HepG2 (cell line): ENCODE data around the gene CDR2L. TPM values are rescaled to one million over a fixed set of nuclear protein-coding genes. Genes with fewer than 3 reads are reported as not detected.
A peak's percentile ranks its signal among the peaks of the same experiment; 100 is the strongest.

ENCODE experiments used
- ASH2L ChIP-seq: fragments of 300-600, 200-600 bp; sonication (generic); IDR thresholded peaks from 2 replicates; pipeline ENCODE4 v1.7.0; 2017; ENCODE audit warnings: low read depth, mild to moderate bottlenecking, moderate library complexity, mixed read lengths, low read length; ENCODE audit not compliant: insufficient read length
- ATF7-NPFF ChIP-seq: sonication (generic); formaldehyde crosslinking; IDR thresholded peaks from 2 replicates; pipeline ENCODE4 v1.8.1; 2023; ENCODE audit warnings: mild to moderate bottlenecking, low read depth, missing genetic modification reagents, moderate library complexity
- JUN ChIP-seq: sonication (generic); formaldehyde crosslinking; IDR thresholded peaks from 2 replicates; pipeline ENCODE4 v1.4.0; 2020; ENCODE audit warnings: mild to moderate bottlenecking, missing genetic modification reagents
- KDM4B ChIP-seq: sonication (generic); formaldehyde crosslinking; IDR thresholded peaks from 2 replicates; pipeline ENCODE4 v1.4.0; 2020; ENCODE audit warnings: missing genetic modification reagents
- KLF9 ChIP-seq: IDR thresholded peaks from 2 replicates; pipeline ENCODE4 v1.6.1; 2016; ENCODE audit warnings: low read depth
- KMT2A ChIP-seq: sonication (generic); formaldehyde crosslinking; IDR thresholded peaks from 2 replicates; pipeline ENCODE4 v1.4.0; 2020; ENCODE audit warnings: missing genetic modification reagents
- MLLT10 ChIP-seq: sonication (generic); formaldehyde crosslinking; IDR thresholded peaks from 2 replicates; pipeline ENCODE4 v1.4.0; 2020; ENCODE audit warnings: missing genetic modification reagents
- MTF1 ChIP-seq: sonication (generic); formaldehyde crosslinking; IDR thresholded peaks from 2 replicates; pipeline ENCODE4 v1.5.0; 2020; ENCODE audit warnings: missing genetic modification reagents
- SALL2 ChIP-seq: sonication (generic); formaldehyde crosslinking; IDR thresholded peaks from 2 replicates; pipeline ENCODE4 v1.8.1; 2023; ENCODE audit warnings: mild to moderate bottlenecking, missing genetic modification reagents, inconsistent platforms
- TCF7 ChIP-seq: sonication (generic); IDR thresholded peaks from 2 replicates; pipeline ENCODE4 v1.6.1; 2016; ENCODE audit warnings: antibody characterized with exemption, low read depth
- TMF1 ChIP-seq: sonication (generic); formaldehyde crosslinking; IDR thresholded peaks from 2 replicates; pipeline ENCODE4 v1.8.1; 2022; ENCODE audit warnings: low read depth, missing genetic modification reagents
- TRIM24 ChIP-seq: sonication (generic); formaldehyde crosslinking; IDR thresholded peaks from 2 replicates; pipeline ENCODE4 v1.8.0; 2022; ENCODE audit warnings: mild to moderate bottlenecking, missing genetic modification reagents
- ZNF724P ChIP-seq: sonication (generic); formaldehyde crosslinking; IDR thresholded peaks from 2 replicates; pipeline ENCODE4 v1.8.0; 2022; ENCODE audit warnings: missing genetic modification reagents, borderline replicate concordance
- ZNF773 ChIP-seq: sonication (generic); formaldehyde crosslinking; IDR thresholded peaks from 2 replicates; pipeline ENCODE4 v1.4.0; 2020; ENCODE audit warnings: missing genetic modification reagents, borderline replicate concordance
- ZSCAN20 ChIP-seq: sonication (generic); formaldehyde crosslinking; IDR thresholded peaks from 2 replicates; pipeline ENCODE4 v1.4.0; 2020; ENCODE audit warnings: missing genetic modification reagents, mild to moderate bottlenecking, borderline replicate concordance
- polyA plus RNA-seq, 8 experiments: library from polyadenylated mRNA; depleted of rRNA in 3 of 8; stranded (reverse) in 7 of 8; unstranded in 1 of 8; fragments of >200 nt; fragmentation: Illumina TruSeq in 4 of 8; extraction: Trizol in 4 of 8; gene quantifications; 2 replicates each; pipeline versions ENCODE4 v1.2.1 to v1.2.3, GENCODE V29; 2011 to 2016; ENCODE audit warnings: low read depth in 4 of 8, missing spikeins in 1 of 8, mixed read lengths in 1 of 8; ENCODE audit not compliant: insufficient read depth in 1 of 8
- total RNA-seq, 5 experiments: library from RNA; depleted of rRNA; stranded (reverse); fragments of >200 nt; fragmentation: Illumina TruSeq; extraction: Trizol; gene quantifications; 2 replicates each; pipeline ENCODE4 v1.2.3, GENCODE V29; 2016; ENCODE audit warnings: low read depth in 1 of 5
- TF ChIP-seq, protein P1 (sequence below): sonication (generic); formaldehyde crosslinking; IDR thresholded peaks from 2 replicates; pipeline ENCODE4; 2020; ENCODE audit warnings: missing genetic modification reagents, mild to moderate bottlenecking, borderline replicate concordance
- TF ChIP-seq, protein P2 (sequence below), 2 experiments: sonication (generic) in 1 of 2; formaldehyde crosslinking in 1 of 2; IDR thresholded peaks; 2 replicates each; pipeline versions ENCODE4 v1.6.1 to v1.9.0; 2014 to 2022; ENCODE audit warnings: antibody characterized with exemption in 1 of 2, borderline replicate concordance in 1 of 2, inconsistent platforms in 1 of 2, low read depth in 1 of 2, missing genetic modification reagents in 1 of 2
- TF ChIP-seq, protein P3 (sequence below): sonication (generic); formaldehyde crosslinking; IDR thresholded peaks from 2 replicates; pipeline ENCODE4 v1.4.0; 2020; ENCODE audit warnings: missing genetic modification reagents, mild to moderate bottlenecking, borderline replicate concordance

CDR2L gene
- total and polyA plus RNA-seq, 2 of the 13 experiments (the other 11 are each of a cell fraction or from before 2014, with no cell fraction given): 1.9 to 2.1 TPM

DNA sequence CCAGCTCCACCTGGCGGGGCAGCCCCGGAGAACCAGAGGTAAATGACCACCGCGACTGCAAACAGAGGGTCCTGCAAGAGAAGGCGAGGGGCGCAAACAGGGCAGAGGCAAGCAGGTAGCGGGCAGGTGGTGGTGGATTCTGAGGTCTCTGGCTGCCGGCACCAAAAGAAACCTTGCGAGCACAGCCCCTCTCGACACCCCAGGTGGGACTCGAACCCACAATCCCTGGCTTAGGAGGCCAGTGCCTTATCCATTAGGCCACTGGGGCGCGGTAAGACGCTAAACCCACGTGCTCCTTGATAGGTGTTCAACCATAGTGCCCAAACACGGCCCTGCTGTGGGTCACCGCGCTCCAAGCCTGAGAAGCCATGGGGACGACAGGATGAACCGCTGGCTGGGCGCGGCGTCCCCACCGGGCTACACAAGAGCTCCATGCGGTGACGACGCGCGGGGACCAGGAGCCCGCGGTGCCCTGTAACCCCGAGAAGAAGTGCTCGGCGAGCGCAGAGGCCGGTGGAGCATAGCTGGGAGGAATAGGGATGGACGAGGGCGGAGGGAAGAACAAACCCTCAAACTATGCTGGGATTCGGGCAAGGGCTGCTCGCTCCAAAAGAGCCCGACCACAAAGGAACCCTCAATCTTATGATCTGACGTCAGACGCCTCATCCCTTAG lies 46.9 kb downstream of the CDR2L start (continued):
- TF ChIP-seq MLLT10 (no peak), ZNF773 (CRISPR knock-in tag) (peak; percentile 78; the same call in 1 of the 2 replicates), TRIM24 (CRISPR knock-in tag) (no peak), ZSCAN20 (0 out of 2 replicates have a peak, but pooled peaks have one; percentile 14), ATF7-NPFF (CRISPR knock-in tag) (peak; percentile 68), KDM4B (CRISPR knock-in tag) (peak; percentile 88; the same call in 1 of the 2 replicates), KMT2A (CRISPR knock-in tag) (no peak), JUN (no peak), TMF1 (peak; percentile 89), SALL2 (peak; percentile 81), KLF9 (no peak; the same call in 1 of the 2 replicates), ZNF724P (CRISPR knock-in tag) (peak; percentile 91; the same call in 1 of the 2 replicates), TCF7 (no peak), ASH2L (peak; percentile 91), MTF1 (peak; percentile 83; the same call in 1 of the 2 replicates)
- TF ChIP-seq, protein P1, sequence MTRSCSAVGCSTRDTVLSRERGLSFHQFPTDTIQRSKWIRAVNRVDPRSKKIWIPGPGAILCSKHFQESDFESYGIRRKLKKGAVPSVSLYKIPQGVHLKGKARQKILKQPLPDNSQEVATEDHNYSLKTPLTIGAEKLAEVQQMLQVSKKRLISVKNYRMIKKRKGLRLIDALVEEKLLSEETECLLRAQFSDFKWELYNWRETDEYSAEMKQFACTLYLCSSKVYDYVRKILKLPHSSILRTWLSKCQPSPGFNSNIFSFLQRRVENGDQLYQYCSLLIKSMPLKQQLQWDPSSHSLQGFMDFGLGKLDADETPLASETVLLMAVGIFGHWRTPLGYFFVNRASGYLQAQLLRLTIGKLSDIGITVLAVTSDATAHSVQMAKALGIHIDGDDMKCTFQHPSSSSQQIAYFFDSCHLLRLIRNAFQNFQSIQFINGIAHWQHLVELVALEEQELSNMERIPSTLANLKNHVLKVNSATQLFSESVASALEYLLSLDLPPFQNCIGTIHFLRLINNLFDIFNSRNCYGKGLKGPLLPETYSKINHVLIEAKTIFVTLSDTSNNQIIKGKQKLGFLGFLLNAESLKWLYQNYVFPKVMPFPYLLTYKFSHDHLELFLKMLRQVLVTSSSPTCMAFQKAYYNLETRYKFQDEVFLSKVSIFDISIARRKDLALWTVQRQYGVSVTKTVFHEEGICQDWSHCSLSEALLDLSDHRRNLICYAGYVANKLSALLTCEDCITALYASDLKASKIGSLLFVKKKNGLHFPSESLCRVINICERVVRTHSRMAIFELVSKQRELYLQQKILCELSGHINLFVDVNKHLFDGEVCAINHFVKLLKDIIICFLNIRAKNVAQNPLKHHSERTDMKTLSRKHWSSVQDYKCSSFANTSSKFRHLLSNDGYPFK: 0 out of 2 replicates have a peak, but pooled peaks have one; percentile 10
- TF ChIP-seq, protein P2, sequence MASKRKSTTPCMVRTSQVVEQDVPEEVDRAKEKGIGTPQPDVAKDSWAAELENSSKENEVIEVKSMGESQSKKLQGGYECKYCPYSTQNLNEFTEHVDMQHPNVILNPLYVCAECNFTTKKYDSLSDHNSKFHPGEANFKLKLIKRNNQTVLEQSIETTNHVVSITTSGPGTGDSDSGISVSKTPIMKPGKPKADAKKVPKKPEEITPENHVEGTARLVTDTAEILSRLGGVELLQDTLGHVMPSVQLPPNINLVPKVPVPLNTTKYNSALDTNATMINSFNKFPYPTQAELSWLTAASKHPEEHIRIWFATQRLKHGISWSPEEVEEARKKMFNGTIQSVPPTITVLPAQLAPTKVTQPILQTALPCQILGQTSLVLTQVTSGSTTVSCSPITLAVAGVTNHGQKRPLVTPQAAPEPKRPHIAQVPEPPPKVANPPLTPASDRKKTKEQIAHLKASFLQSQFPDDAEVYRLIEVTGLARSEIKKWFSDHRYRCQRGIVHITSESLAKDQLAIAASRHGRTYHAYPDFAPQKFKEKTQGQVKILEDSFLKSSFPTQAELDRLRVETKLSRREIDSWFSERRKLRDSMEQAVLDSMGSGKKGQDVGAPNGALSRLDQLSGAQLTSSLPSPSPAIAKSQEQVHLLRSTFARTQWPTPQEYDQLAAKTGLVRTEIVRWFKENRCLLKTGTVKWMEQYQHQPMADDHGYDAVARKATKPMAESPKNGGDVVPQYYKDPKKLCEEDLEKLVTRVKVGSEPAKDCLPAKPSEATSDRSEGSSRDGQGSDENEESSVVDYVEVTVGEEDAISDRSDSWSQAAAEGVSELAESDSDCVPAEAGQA (IDR thresholded peaks at IDR 0.05; ENCODE audit: low read depth): no peak; the same call in 1 of the 2 replicates
- TF ChIP-seq, protein P2 (CRISPR knock-in tag; IDR thresholded peaks at IDR 0.05; ENCODE audit: borderline replicate concordance): peak; percentile 52
- TF ChIP-seq, protein P3, sequence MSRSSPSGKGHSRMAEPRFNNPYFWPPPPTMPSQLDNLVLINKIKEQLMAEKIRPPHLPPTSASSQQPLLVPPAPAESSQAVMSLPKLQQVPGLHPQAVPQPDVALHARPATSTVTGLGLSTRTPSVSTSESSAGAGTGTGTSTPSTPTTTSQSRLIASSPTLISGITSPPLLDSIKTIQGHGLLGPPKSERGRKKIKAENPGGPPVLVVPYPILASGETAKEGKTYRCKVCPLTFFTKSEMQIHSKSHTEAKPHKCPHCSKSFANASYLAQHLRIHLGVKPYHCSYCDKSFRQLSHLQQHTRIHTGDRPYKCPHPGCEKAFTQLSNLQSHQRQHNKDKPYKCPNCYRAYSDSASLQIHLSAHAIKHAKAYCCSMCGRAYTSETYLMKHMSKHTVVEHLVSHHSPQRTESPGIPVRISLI: peak; percentile 56; the same call in 1 of the 2 replicates
